Stimulated activated CD8-positive, alpha-beta memory T cell treated with anti-CD3 and anti-CD28 coated beads, Interleukin-15, amount 100 ng/mL, for 4 hours (primary cell): ENCODE results near the gene SNTG2.

Experiments
- DNase-seq, 2 donors: peaks; one replicate each; pipeline ENCODE4 v3.0.0-alpha.2; 2020; ENCODE audit warnings: low read depth in 2 of 2

The SNTG2 gene

DNA sequence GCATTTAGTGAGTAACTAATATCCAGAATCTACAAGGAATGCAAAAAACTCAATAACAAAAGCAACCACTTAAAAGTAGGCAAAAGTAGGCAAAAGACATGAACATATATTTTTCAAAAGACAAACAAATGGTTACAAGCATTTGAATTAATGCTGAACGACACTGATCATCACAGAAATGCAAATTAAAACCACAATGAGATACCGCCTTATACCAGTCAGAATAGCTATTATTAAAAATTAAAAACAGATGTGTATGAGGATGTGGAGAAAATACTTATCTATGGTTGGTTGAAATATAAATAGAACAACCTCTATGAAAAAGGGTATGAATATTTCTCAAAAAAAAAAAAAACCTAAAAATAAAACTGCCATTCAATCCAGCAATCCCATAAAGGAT lies 51.7 kb downstream of the SNTG2 start:
- DNase-seq: no peak

DNA sequence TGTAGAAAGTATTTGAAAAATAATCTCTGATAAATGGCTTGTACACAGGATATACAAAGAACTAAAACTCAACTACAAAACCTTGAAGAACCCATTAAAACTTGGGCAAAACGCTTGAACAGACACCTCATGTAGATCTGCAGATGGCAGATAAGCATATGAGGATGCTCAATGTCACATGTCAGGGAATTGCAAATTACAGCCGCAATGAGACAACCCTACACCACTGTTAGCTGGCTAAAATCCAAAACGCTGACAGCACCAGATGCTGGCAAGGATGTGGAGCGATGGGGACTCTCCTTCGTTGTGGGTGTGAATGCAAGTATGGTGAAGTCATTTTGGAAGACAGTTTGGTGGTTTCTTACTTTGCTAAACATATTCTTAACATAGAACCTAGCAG lies 53.7 kb downstream of the SNTG2 start:
- no peak for DNase-seq

DNA sequence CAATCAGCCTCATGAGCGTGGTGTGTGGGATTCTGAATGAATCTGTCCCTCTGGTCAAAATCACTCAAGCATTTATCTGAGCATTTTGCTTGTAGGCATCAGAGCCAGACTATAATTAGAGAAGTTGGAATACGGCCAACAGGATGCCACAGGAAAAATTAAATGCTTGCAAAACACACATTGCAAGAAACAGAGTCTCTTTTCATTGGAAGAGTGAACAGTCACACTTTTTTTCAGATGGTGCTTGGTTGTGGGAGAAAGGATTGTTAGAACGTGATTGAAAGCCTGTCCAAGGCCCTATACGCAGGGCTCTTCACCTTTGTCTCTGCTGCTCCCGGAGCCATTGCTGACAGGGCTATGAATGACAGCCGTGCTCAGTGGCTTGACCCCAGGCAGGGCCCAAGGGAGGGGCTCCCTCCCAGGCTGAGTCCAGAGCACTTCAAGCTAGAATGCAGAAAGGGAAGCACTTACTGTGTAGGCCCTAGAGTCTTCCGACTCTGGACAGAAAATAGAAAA lies 59.8 kb downstream of the SNTG2 start:
- DNase-seq: no peak

DNA sequence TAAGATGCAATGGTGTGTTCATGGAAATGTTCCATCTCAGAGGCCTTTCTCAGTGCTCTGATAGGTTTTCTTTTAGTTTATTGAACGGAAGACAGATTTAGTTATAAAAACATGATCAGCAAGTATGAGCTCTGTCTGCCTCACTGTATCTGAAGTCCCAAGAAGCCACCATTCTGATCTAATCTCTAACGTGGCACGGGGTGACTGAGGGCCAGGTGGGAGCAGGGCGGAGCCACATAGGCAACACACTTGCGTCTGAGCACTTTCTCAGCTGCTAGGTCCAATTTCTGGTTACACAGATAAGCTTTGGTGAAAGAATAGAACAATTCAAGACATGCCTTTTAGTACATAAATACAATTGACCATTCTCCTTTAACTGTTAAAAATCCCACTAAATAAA lies 60.4 kb downstream of the SNTG2 start:
- no peak for DNase-seq

DNA sequence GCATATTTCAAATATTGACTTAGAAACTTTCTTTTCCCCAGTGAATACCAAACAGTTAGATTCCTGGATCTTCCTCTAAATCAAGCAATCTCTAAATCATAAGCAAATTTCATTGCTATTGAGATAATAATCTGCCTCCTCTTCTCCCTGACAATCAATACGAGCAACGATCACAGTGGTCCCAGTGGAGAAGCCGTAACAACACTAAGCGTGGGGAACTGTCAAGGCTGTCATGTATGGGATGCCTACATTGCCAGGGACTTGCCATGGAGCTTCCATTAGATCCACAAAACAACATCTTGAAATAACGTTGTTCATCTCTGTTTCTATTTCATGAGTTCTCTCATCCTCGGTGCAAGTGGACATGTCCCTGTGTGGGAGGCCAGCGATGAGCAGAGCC lies 61.3 kb downstream of the SNTG2 start:
- DNase-seq: no peak

DNA sequence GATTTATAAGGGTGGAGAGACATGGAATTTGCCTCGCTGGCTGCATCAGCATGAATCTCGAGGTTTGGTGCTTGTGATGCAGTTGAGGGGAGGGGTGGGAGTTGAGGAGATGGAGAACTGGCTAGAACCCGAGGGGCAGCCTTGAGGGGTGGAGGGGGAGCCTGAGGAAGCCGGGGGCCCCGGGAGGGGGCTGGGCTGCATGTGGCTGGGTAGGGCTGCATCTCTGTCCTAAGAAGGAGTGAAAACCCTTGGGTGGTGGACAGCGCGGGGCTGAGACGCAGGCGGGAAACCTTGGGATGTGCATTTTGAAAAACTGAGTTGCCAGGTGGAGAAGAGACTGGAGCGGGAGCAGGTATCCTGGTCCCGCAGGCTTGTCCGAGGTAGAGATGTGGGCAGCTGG lies 64.2 kb downstream of the SNTG2 start:
- no peak for DNase-seq

DNA sequence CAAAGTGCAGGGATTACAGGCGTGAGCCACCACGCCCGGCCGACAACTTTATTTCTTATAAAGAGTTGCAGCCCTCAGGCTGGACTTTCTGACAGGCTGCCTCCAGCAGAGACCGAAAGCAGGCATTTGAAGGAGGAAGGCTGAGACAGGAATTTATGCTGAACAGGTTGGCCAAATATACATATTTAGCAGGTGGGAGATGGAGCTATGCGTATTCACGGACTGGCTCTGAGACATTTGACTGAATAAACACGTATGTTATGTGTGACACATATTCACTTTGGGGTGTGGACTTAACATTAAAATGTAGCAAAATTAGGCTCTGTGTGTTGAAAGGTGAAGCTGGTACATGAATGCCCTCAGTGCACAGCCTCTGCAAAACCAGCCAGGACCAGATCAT lies 65.9 kb downstream of the SNTG2 start:
- no peak for DNase-seq

DNA sequence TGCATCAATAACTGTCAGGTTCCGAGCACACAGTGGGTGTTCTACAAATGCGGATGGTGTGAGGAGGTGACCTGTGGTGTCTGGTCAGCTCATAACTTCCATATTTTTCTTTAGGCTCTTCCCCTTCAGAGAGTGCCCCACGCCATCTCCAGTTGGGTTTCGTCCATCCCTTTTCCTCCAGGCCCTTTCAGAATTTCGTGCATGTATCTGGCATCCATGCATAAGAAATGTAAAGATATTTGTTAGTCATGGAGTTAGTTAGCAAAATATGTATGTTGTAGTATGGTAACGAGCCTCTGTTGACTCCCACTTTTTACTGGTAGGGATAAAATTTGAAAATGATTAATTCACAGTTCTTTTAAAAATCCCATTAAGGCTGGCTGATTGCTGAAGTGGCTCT lies 67.2 kb downstream of the SNTG2 start:
- no peak for DNase-seq

DNA sequence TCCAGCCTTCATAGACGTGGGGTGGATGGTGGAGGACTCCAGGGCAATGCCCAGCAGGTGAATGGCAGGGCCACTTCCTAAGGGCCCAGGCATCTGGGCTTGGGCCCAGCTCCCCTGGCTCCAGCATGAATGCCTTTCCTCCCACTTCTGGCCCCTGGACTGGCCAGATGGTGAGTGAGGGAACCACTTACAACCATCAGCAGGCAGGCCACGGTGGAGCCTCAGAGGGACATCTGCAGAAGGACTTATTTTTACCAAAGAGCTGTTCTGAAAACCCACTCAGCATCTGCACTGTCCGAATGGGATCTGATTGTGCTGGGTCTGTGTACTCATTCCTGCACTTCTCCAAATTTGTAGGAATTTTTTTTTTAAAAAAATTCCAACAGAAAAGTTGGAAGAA lies 69.6 kb downstream of the SNTG2 start:
- DNase-seq: no peak

DNA sequence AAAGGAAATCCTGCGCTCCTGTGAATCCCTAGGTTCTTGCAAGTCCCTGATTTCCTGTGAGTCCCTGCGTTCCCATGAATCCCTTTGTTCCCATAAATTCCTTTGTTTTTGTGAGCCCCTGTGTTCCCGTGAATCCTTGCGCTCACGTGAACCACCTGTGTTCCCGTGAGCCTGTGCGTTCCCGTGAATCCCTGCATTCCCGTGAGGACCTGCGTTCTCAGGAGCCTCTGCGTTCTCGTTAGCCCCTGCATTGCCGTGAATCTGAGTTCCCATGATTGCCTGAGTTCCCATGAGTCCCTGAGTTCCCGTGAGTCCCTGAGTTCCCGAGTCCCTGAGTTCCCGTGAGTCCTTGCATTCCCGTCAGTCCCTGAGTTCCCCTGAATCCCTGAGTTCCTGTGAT lies 71.5 kb downstream of the SNTG2 start:
- DNase-seq: no peak

DNA sequence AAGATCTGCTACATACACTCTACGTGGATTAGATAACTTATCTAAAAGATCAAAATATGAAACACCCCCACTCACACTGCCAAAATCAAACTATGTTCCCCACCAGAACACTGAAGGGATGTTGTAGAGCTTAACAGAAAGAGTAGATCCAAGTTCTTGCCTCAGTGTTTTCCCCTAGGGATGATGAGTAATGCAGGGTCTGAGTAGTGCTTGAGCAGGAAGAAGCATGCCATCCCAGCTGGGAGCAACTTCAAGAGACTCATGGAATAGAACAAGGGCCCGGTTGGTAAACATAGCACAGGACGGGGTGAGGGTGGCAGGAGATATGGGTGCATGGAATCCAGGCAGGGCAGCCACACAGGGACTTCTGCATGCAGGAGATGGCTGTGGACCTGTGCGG lies 74.3 kb downstream of the SNTG2 start:
- DNase-seq: no peak

DNA sequence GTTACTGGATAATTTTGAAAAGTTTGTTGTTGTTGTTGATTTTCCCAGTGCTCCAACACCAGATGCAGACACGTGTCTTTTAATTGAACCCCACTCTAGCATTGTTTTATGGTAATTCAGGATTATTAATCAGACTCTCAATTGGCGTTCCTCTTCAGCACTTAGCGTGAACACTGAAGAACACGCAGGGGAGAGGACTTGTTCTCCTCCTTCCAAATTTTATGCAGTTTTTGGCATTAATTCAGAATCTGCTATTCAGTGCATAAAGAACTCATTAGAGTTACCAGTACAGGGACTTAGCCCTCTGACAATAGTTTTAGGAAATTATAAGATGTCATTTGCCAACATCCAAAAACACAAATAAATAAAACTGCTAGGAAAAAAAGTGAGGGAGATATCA lies 75.5 kb downstream of the SNTG2 start:
- DNase-seq: no peak

DNA sequence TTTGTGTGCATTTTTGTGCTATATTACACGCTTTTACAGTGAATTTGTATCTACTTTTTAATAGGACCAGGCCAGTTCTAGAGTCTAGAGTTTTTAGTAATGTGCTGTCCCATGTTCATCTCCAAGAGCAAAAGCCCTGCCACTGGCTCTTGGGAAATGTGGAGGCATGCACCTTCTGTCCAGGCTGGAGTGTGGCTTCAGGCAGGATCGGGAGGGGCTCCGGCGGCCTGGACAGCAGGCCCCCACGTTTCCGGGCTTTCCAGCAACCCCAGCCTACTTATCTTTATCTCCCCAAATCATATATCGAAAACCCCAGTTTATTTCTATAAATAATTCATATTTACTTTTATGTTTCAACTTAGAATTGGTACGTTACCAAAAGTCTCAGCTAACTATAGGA lies 78.2 kb downstream of the SNTG2 start:
- DNase-seq: no peak

DNA sequence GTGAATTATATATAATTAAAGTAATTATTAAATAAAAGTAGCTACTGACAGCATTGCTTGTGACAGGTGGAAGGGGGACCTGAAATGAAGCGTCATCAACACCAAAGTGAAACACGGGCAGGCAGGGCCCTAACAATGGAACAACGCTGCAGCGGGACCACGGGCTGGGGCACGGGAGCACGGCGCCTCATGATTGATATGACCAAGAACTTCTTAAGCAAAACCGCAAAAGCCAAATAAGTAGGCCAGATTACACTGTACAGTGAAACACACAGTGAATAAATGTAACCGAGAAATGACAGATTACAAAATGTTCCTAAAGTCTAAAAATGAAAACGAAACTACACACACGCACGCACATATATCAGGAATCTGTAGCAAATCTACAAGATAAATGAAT lies 81.4 kb downstream of the SNTG2 start:
- DNase-seq: no peak

DNA sequence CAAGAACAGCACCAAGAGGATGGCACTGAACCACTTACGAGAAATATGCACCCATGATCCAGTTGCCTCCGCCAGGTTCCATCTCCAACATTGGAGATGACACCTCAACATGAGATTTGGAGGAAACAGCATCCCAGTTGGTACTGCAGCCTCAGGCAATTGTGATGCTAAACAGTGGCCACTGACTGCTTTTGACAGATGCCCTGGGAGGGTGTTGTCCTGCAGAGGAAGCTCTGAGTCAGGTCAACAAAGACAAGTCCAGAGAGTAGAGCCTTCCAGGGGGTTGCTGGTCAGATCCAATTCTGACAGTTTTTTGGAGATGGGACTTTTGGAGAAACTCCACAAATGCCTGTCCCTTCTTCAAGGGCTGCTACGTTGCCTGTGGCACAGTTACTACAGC lies 82.4 kb downstream of the SNTG2 start:
- DNase-seq: no peak

DNA sequence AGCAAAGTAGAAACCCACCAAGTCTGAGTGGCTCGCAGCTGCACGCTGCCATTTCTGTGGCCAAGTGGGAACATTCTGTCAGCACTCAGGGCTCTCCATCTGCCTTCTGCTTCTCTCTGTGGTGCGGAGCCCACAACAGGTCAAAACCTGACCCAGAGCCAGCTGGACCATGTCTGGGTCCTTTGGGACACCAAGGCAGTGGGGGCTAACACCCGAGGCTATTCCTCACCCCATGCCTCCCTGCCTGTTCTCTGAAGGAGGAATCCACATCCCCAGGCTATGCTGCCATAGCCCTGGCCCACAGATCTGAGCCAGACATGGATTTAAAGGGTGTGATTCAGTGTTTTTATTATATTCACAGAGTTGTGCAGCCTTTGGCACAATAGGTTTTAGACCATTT lies 86.4 kb downstream of the SNTG2 start:
- DNase-seq: no peak

DNA sequence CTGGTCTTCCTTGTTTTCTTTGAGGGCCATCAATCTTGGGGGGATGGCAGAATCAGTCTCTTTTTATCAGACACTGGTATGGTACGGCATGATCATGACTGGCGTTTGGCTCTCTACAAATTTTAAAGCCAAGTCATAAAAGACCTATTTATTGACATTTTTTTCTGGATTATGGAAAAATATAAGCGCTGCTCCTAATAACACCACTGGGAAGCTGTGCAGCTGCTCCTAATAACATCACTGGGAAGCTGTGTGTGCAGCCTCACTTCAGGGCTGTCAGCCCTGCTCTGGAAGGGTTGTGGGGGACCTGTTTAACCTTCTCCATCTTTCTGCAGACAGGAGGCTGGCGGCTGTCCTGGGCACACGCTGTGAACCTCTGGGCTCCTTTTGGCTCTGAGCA lies 88.9 kb downstream of the SNTG2 start:
- DNase-seq: no peak

DNA sequence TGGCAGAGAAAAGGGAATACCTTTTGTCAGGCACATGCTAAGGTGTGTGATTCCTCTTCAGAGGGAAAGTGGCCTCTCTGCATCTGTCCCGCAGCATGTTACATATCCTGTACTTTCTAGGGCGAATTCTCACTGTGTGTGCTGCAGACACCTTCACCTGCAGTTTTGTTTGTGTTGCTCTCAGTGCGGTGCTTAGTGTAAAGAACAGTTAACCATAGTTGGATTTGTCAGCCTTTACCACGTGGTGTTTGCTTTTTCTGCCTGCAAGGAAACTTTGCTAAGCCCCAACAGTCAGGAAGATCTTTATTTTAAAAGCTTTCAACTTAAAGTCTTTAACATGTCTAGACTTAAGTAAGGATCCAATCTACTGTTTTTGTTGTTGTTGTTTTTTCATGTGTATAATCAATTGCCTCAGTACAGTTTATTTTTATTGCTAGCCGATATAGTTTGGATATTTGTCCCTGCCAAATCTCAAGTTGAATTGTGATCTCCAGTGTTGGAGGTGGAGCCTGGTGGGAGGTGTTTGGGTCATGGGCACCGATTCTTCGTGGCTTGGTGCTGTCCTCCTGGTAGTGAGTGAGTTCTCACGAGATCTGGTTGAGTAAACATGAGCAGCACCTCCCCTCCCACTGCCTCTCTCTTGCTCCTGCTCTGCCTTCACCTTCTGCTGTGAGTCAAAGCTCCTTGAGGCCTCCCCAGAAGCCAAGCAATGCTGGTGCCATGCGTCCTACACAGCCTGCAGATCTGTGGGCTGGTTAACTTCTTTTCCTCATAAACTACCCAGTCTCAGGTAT lies 90.6 kb downstream of the SNTG2 start:
- DNase-seq: no peak

DNA sequence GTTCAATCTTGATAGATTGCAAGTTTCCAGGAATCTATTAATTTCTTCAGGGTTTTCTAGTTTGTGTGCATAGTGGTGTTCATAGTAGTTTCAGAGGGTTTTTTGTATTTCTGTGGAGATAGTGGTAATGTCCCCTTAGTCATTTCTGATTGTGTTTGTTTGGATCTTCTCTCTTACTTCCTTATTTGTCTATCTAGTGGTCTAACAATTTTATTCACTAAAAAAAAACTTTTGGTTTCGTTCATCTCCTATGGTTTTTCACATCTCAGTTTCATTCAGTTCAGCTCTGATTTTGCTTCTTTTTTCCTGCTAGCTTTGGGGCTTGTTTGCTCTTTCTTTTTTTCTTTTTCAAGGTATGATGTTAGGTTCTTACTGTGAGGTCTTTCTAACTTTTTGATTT lies 94.5 kb downstream of the SNTG2 start:
- no peak for DNase-seq

DNA sequence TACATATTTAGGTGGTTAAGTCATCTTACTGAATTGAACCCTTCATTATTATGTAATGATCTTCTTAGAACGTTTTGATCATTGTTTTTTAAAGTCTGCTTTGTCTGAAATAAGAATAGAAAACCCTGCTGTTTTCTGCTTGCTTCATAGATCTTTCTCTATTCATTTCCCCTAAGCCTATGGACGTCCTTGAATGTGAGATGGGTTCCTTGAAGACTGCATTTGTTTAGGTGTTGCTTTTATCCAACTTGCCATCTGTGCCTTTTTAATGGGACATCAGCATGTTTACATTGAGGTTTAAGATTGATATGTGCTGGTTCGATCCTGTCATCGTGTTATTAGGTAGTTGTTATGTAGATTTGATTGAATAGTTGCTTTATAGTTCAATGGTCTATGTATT lies 95.4 kb downstream of the SNTG2 start:
- no peak for DNase-seq

DNA sequence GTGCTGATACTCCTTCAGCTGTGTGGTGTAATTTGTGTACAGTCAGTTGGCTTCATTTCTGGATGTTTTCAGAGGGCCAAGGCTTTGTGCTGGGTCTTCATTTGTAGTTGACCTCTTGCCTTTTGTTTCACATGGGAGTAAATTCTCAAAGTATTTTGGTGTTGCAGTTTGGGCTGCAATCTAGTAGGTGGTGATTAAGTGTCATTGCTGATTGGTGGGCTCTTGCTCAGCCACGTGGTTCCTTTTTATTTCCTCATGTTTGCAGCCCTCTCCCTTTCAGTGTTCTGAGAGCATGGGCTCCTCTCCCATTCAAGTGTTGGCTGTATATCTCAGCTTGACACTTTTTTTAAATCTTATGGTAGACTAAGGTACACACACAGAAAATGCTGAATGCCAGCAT lies 96.8 kb downstream of the SNTG2 start:
- no peak for DNase-seq

DNA sequence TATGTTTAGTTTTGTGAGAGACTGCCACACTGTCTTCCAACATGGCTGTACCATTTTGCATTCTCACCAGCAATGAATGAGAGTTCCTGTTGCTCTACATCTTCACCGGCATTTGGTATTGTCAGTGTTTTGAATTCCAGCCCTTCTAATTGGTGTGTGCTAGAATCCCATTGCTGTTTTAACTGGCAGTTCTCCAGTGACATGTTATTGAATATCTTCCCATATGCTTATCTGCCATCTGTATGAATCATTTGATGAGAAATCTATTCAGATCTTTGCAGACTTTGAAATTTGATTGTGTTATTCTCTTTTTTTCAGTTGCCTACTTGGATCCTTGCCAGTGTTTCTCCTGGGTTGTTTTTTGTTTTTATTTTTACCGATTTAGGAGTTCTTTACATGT lies 99.0 kb downstream of the SNTG2 start:
- no peak for DNase-seq

DNA sequence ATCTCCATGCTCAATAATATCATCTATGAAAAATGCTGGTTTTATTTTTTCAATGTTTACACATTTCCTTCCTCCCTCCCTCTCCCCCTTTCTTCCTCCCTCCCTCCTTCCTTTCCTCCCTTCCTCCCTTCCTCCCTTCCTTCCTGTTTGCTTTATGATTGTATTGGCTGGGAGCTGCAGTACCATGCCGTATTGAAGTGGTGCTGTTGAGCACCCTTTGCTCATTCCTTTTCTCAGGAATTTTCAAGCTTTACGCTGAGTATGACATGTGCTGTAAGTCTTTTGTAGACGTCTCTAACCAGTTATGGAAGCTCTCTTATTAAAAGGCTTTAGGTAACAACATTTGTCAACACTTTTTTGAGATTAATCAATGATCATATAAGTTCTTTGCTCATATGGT lies 100.4 kb downstream of the SNTG2 start:
- no peak for DNase-seq

DNA sequence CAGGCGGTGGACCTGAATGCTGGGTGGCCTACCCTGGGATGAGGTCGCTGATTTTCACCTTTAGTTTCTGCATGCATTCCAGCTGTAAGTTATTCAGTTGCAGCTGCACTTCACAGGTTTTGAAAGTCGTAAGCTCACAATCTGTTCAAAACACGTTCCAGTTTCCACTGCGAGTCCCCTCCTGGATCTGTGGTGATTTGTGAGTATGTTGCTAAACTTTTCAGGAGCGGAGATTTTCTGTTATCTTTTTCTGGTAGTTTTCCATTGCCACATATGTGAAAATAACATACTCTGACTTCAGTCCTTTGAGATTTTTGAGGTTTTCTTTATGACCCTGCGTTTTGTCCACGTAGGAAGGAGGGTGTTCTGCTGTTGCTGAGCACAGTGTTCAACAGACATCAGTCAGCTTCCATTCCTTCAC lies 102.1 kb downstream of the SNTG2 start:
- DNase-seq: no peak
